Gastrocnemius medialis (tissue), 4 donors: ENCODE measurements around the gene SCD5.

Source experiments
- POLR2A ChIP-seq, 2 donors: fragments of 450-650 bp; IDR thresholded peaks; one replicate each; pipeline ENCODE4 v1.6.1; 2017; ENCODE audit warnings: antibody characterized with exemption in 2 of 2, mild to moderate bottlenecking in 2 of 2, moderate library complexity in 2 of 2
- TF ChIP-seq, protein P1 (sequence below), 5 experiments: fragments of 450-650 bp in 3 of 5; fragments of 200-600 bp in 2 of 5; sonication (generic) in 2 of 5; IDR thresholded peaks in 4 of 5; conservative IDR thresholded peaks in 1 of 5; 1 replicate in 4 of 5; 2 replicates in 1 of 5; pipeline ENCODE4 v1.5.1; 2016 to 2019; ENCODE audit warnings: antibody characterized with exemption in 5 of 5, mild to moderate bottlenecking in 3 of 5, moderate library complexity in 3 of 5

DNA sequence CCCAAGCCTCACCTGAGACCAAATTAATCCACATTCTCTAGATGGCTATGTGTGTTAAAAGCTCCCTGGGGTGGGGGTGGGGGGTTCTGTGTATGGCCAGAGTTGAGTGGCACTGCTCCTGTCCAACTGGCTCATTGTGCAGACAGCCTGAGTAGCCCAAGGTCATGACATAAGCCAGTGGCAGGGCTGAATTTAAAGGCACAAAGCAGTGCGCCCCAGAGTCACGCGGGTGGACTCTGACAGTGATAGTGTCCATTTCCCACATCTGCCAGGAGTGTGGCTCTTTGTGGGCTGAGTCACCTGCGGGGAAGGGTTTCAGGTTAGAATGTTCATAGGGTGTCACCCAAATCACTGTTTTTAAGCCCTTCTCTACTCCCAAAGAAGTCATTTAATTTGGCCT, 45.4 kb downstream of the SCD5 start:
- TF ChIP-seq, protein P1, sequence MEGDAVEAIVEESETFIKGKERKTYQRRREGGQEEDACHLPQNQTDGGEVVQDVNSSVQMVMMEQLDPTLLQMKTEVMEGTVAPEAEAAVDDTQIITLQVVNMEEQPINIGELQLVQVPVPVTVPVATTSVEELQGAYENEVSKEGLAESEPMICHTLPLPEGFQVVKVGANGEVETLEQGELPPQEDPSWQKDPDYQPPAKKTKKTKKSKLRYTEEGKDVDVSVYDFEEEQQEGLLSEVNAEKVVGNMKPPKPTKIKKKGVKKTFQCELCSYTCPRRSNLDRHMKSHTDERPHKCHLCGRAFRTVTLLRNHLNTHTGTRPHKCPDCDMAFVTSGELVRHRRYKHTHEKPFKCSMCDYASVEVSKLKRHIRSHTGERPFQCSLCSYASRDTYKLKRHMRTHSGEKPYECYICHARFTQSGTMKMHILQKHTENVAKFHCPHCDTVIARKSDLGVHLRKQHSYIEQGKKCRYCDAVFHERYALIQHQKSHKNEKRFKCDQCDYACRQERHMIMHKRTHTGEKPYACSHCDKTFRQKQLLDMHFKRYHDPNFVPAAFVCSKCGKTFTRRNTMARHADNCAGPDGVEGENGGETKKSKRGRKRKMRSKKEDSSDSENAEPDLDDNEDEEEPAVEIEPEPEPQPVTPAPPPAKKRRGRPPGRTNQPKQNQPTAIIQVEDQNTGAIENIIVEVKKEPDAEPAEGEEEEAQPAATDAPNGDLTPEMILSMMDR (IDR thresholded peaks at IDR 0.05 in 4 of 5, conservative IDR thresholded peaks at IDR 0.05 in 1 of 5): no peak
- TF ChIP-seq POLR2A (IDR thresholded peaks at IDR 0.05): no peak
